Measurements from ENCODE around the gene RPGRIP1L.

GRCh38 chr16:53600616-53601015 is 103.0 kb downstream of the RPGRIP1L start:
- TF ChIP-seq POLR2A (IDR thresholded peaks at IDR 0.05; ENCODE audit: low read length) (no peak), REST (IDR thresholded peaks at IDR 0.05) (no peak), MAZ (IDR thresholded peaks at IDR 0.05; ENCODE audit: borderline replicate concordance, low read depth, low read length) (no peak), ATOH8 (CRISPR knock-in tag; IDR thresholded peaks at IDR 0.05; ENCODE audit: low read depth) (no peak), TP53 (CRISPR knock-in tag; IDR thresholded peaks at IDR 0.05) (no peak), RNF2 (IDR thresholded peaks at IDR 0.05; ENCODE audit: borderline replicate concordance, low read depth) (no peak), CHD2 (IDR thresholded peaks at IDR 0.05; ENCODE audit: low read length, partially characterized antibody) (no peak), NPAS2 (CRISPR knock-in tag; IDR thresholded peaks at IDR 0.05; ENCODE audit: borderline replicate concordance) (no peak), CEBPB (IDR thresholded peaks at IDR 0.05) (no peak), ELK1 (IDR thresholded peaks at IDR 0.05; ENCODE audit: low read depth, low read length) (no peak), MAX (IDR thresholded peaks at IDR 0.05) (no peak), EP300 (IDR thresholded peaks at IDR 0.05) (no peak)
- TF ChIP-seq, protein P1, sequence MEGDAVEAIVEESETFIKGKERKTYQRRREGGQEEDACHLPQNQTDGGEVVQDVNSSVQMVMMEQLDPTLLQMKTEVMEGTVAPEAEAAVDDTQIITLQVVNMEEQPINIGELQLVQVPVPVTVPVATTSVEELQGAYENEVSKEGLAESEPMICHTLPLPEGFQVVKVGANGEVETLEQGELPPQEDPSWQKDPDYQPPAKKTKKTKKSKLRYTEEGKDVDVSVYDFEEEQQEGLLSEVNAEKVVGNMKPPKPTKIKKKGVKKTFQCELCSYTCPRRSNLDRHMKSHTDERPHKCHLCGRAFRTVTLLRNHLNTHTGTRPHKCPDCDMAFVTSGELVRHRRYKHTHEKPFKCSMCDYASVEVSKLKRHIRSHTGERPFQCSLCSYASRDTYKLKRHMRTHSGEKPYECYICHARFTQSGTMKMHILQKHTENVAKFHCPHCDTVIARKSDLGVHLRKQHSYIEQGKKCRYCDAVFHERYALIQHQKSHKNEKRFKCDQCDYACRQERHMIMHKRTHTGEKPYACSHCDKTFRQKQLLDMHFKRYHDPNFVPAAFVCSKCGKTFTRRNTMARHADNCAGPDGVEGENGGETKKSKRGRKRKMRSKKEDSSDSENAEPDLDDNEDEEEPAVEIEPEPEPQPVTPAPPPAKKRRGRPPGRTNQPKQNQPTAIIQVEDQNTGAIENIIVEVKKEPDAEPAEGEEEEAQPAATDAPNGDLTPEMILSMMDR (IDR thresholded peaks at IDR 0.05): no peak
